Activated naive CD4-positive, alpha-beta T cell (primary cell): ENCODE measurements around the gene ARHGAP33.

Experiments used
- DNase-seq, 4 experiments: peaks; one replicate each; lab custom pipeline; 2025; lab: John Stamatoyannopoulos, UW

Gene ARHGAP33

GRCh38 chr19:35739275-35740107, 35.9 kb upstream of the ARHGAP33 start:
- DNase-seq = no peak

- no peak for DNase-seq
Observed at GRCh38 chr19:35740108-35740422, 35.3 kb upstream of the ARHGAP33 start.

GRCh38 chr19:35740423-35741202, 34.8 kb upstream of the ARHGAP33 start:
- peak; percentile 72 to 94 (median 88) for DNase-seq

GRCh38 chr19:35741203-35741515, 34.2 kb upstream of the ARHGAP33 start:
- DNase-seq = no peak

- DNase-seq = peak in 2 of 4 experiments; percentile 33 to 39
Observed at GRCh38 chr19:35742121-35742724, 33.1 kb upstream of the ARHGAP33 start, which contains the start of gene IGFLR1. IGFLR1 (minus strand) TSS chr19:35742452; CDS start chr19:35741180, 1,272 bp downstream.

GRCh38 chr19:35743640-35744429, 31.5 kb upstream of the ARHGAP33 start:
- no peak for DNase-seq

DNA sequence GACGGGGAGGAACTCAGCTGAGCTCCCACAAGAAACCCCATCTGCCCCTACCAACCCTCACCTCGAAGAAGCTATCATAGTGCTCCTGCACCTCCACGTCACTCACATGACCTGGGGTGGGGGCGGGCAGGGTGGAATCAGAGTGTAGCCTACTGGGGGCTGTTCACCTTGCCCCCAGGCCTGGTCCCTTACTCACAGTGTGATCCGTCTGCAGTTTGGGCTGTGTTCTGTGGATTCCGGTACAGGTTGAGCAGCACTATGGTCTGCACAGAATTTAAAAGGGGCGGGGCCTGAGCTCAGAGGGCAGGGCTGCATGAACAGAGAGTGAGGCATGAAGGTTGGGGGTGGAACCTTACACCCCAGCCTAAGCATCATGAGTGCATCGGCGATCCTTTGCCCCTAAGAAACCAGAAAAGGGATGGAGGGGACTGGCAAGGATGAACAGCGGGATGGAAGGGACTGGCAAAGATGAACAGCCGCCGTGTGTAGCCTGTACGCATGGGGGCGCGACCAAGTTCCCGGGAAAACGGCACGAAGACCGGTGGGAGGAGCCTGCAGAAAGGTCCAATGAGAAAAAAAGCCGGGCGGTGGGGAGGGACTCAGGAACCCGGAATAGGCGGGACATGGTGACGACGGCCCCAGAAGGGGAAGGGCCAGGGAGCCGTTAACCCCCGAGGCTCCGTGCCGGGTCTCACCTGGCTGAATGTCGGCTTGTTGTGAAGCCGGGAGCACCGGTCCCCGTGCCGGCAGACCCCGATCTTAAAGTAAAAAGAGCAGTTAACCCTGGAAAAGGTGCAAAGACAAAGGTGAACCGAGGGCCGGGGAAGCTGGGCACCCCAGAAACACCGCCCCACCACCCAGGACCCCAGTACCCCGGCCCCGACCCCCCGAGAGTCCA, 30.7 kb upstream of the ARHGAP33 start:
- peak; percentile 72 to 88 (median 78) for DNase-seq

GRCh38 chr19:35745328-35746086, 29.9 kb upstream of the ARHGAP33 start, which contains the start of the genes PSENEN and U2AF1L4:
PSENEN (plus strand) TSS chr19:35745651; CDS start chr19:35745931, 280 bp downstream.
U2AF1L4 (minus strand) TSS chr19:35745418; CDS start chr19:35745391, 27 bp downstream.
- DNase-seq = peak; percentile 80 to 92 (median 84)

DNA sequence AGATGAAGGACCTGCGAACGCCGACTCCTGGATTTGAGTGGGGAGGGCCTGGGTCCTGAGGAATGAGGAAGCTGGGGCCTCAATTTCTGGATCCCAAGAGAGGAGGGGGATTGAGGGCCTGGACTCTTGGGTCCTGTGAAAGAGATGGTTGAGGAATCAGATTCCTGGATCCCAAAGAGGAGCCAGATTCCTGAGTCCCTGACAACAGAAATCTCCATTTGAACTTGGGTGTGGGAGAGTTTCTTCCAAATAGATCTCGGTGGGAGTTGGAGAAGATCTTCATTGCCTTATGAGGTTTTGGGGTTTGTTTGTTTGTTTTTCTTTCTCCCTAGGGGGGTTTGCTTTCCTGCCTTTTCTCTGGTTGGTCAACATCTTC, 29.3 kb upstream of the ARHGAP33 start:
- DNase-seq = no peak

DNA sequence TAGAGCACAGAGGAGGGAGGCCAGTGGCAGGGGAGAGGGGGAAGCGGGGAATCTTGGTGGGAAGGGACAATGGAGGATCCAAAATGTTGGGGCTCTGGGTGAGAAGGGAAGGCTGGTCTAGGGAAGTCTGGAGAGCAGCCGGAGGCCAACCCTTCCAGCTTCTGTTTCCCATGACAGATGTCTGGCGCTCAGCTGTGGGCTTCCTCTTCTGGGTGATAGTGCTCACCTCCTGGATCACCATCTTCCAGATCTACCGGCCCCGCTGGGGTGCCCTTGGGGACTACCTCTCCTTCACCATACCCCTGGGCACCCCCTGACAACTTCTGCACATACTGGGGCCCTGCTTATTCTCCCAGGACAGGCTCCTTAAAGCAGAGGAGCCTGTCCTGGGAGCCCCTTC, 28.8 kb upstream of the ARHGAP33 start:
- DNase-seq = no peak

- DNase-seq = peak; percentile 90 to 97 (median 94)
Observed at GRCh38 chr19:35748106-35749020, 27.0 kb upstream of the ARHGAP33 start, which contains the start of gene LIN37. LIN37 (plus strand) TSS chr19:35748576; CDS start chr19:35748725, 149 bp downstream.

DNA sequence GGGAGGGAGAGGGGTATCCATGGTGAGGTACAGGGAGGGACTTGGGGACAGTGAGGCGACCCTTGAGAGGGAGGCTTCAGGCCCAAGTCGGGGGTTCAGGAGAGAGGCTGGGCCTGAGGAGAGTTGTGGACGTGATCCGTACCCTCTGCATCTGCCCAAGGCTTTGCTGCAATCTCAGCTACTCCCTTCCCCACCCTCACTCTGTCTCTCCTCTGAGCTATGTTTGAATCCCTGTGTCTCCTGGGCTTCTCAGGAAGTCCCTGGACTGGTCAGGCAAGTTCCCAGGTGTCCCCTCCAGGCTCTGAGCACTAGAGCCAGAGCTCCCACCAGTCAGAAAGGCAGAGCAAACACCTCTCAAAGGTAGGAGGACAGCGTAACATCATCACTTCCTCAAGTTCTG, 25.2 kb upstream of the ARHGAP33 start:
- no peak for DNase-seq

DNA sequence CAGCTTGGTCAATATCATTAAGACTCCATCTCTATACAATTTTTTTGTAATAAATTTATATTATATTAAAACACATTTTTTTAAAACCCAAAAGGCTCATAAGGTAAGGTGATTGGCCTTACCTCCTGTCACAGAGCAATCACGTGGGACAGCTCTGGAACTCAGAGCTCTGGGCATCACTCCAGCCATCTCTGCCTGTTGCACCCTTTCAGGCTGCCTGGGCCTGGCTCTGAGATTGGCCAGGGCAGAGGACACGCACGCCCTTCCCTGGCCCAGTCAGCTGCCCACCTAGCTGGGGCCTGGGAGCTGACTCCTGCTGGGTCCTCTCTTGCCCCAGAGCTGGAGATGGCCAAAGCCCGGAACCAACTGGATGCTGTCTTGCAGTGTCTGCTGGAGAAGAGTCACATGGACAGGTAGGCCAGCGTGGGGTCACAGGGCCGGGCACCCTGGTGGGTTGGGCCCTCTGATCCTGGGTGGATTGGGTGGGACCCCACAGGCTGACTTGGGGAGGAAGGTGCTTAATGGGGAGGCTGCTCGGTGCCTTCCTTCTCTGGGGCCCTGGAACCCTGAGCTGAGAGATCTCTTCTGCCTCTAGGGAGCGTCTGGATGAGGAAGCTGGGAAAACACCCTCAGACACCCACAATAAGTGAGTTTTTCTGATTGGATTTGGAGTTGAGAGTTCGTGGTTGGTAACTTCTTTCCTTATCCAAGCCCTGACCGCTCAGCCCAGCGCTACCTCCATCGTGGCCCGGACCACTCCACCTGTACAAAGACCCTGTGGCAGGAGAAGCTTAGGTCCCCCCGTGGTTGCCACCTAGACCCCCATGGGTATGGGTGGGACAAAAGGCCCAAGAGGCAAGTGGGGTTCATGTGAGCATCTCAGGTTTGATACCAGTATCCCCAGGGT, 23.3 kb upstream of the ARHGAP33 start:
- no peak for DNase-seq

GRCh38 chr19:35752746-35753350, 22.5 kb upstream of the ARHGAP33 start:
- no peak for DNase-seq

DNA sequence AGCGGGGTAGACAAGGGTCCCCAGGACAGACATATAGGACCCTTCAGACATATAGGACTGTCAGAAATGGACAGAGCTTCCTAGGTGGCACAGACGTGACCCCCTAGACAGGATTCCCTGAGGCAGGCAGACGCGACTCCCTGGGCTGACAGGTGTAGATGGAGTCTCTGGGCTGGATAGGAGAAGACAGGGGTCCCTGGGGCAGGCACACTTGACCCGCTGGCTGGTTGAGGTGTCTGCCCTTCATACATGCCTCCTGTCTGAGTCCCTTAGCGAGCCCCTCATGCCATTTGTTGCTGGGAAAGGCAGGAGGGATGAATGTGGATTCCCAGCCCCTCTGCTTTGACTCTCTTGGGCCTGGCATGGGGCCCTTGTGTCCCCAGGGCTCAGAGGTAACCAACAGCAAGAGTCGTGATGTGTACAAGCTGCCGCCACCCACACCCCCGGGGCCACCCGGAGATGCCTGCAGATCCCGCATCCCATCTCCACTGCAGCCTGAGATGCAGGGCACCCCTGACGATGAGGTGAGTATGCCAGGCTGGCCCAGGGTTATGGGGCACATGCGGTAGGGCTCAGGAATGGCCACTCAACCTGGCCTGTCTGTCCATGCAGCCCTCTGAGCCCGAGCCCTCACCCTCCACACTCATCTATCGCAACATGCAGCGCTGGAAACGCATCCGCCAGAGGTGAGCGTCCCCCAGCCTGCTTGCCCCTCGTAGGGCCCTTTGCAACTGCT, 21.6 kb upstream of the ARHGAP33 start:
- no peak for DNase-seq

- DNase-seq = no peak
Observed at GRCh38 chr19:35754370-35755130, 20.8 kb upstream of the ARHGAP33 start.
